ENCODE data around the gene ESRRB. TPM values are rescaled to one million over a fixed set of nuclear protein-coding genes. Genes with fewer than 3 reads are reported as not detected.

Gene ESRRB
- total RNA-seq, 2 experiments from 2014 or later = 0.47 TPM; not detected in 1

GRCh38 chr14:76547831-76548230, 171.9 kb downstream of the ESRRB start:
- CTCF ChIA-PET (ENCODE audit: unreplicated experiment) = no interaction called here
- no TSS peak for BruUV-seq (replicated peaks)
- intact Hi-C loops (cut with micrococcal nuclease; ENCODE audit: unreplicated experiment) = no loop called here

DNA sequence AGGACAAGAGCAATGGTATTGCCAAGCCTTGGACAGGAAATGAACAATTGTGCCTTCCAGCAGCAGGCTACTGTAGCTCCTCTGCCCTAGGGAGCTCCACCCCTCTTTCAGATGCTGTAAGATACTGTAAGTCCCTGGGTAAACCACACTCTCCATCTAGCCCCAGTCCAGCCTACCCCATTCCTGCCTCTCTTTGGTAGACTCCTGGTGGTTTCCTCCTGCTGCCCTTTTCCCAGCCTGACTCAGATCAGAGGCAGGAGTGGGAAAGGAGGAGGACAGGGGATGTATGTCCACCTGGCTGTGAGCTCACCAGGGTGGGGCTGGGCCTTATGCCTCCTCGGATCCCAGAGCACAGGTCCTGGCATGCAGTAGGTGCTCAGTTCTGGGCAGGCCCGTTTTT, 174.6 kb downstream of the ESRRB start:
- POLR2A ChIA-PET = no interaction called here

More at GRCh38 chr14:76547831-76548230, 171.9 kb downstream of the ESRRB start:
- H3K4me2 ChIP-seq (ENCODE audit: low read length) = no peak overlapping the region
- no peaks in the 10 kb centered on the region for H3K9me3 ChIP-seq (ENCODE audit: low read length)
- H2AFZ ChIP-seq (ENCODE audit: low read length) = no peak overlapping the region
- H3K27ac ChIP-seq (ENCODE audit: low read depth, low read length, poor library complexity, severe bottlenecking) = no peak overlapping the region
- no peak for DNase-seq (ENCODE audit: low spot score)
- H3K36me3 ChIP-seq (ENCODE audit: insufficient read depth, low read length) = no peaks in the 10 kb centered on the region
- H3K9me2 ChIP-seq (ENCODE audit: insufficient read depth, low read length) = no peaks in the 10 kb centered on the region
- no peak for TF ChIP-seq EZH2phosphoT487 (IDR thresholded peaks at IDR 0.05; ENCODE audit: borderline replicate concordance, low read depth, low read length)
- TF ChIP-seq, protein P1, sequence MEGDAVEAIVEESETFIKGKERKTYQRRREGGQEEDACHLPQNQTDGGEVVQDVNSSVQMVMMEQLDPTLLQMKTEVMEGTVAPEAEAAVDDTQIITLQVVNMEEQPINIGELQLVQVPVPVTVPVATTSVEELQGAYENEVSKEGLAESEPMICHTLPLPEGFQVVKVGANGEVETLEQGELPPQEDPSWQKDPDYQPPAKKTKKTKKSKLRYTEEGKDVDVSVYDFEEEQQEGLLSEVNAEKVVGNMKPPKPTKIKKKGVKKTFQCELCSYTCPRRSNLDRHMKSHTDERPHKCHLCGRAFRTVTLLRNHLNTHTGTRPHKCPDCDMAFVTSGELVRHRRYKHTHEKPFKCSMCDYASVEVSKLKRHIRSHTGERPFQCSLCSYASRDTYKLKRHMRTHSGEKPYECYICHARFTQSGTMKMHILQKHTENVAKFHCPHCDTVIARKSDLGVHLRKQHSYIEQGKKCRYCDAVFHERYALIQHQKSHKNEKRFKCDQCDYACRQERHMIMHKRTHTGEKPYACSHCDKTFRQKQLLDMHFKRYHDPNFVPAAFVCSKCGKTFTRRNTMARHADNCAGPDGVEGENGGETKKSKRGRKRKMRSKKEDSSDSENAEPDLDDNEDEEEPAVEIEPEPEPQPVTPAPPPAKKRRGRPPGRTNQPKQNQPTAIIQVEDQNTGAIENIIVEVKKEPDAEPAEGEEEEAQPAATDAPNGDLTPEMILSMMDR (conservative IDR thresholded peaks at IDR 0.05; ENCODE audit: low read length) = no peak
- POLR2A ChIA-PET = no interaction called here
- H3K79me2 ChIP-seq (ENCODE audit: insufficient read depth, low read depth, low read length) = no peaks in the 10 kb centered on the region
- H3K4me3 ChIP-seq (ENCODE audit: low read depth, low read length, poor library complexity, severe bottlenecking) = no peak overlapping the region
- H3K4me1 ChIP-seq (ENCODE audit: insufficient read depth, low read length, poor library complexity, severe bottlenecking) = no peaks in the 10 kb centered on the region
- no peaks in the 10 kb centered on the region for H4K20me1 ChIP-seq (ENCODE audit: insufficient read depth, low read length)

DNA sequence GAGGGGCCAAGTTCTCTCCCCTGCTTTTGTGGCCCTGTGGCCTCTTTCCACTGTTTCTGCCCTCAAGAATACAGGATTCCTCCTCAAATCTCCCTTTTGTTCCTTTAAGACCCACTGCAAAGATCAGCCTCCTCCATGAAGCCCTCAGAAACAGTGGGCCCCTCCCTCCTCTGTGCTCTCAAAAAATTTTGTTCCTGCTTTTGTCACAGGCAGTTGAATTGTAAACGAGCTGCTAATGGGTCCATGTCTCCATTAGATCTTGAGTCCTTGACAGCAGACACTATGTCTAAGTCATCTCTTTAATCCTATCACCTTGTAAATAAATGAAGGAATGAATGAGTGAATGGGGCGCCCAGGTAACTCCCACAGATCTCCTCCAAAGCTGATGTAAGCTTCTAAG, 175.2 kb downstream of the ESRRB start:
- Histone ChIP-seq H3K4me3 (ENCODE audit: low read depth, low read length, poor library complexity, severe bottlenecking) (no peak overlapping the region), H2AFZ (ENCODE audit: low read length) (no peak overlapping the region), H4K20me1 (ENCODE audit: insufficient read depth, low read length) (no peaks in the 10 kb centered on the region), H3K36me3 (ENCODE audit: insufficient read depth, low read length) (no peaks in the 10 kb centered on the region), H3K9me2 (ENCODE audit: insufficient read depth, low read length) (no peaks in the 10 kb centered on the region), H3K79me2 (ENCODE audit: insufficient read depth, low read depth, low read length) (no peaks in the 10 kb centered on the region), H3K9me3 (ENCODE audit: low read length) (no peaks in the 10 kb centered on the region), H3K4me2 (ENCODE audit: low read length) (no peak overlapping the region), H3K27ac (ENCODE audit: low read depth, low read length, poor library complexity, severe bottlenecking) (no peak overlapping the region), H3K4me1 (ENCODE audit: insufficient read depth, low read length, poor library complexity, severe bottlenecking) (no peaks in the 10 kb centered on the region)
- no TSS peak for BruUV-seq (replicated peaks)
- no peak for DNase-seq (ENCODE audit: low spot score)
- intact Hi-C loops (cut with micrococcal nuclease; ENCODE audit: unreplicated experiment) = no loop called here
- TF ChIP-seq, protein P1 (conservative IDR thresholded peaks at IDR 0.05; ENCODE audit: low read length) = no peak
- no peak for TF ChIP-seq EZH2phosphoT487 (IDR thresholded peaks at IDR 0.05; ENCODE audit: borderline replicate concordance, low read depth, low read length)
- ChIA-PET POLR2A (no interaction called here), CTCF (ENCODE audit: unreplicated experiment) (no interaction called here)

More for the DNA sequence above, 174.6 kb downstream of the ESRRB start:
- no peaks in the 10 kb centered on the region for H3K9me3 ChIP-seq (ENCODE audit: low read length)
- no peaks in the 10 kb centered on the region for H3K9me2 ChIP-seq (ENCODE audit: insufficient read depth, low read length)
- H3K4me1 ChIP-seq (ENCODE audit: insufficient read depth, low read length, poor library complexity, severe bottlenecking) = no peaks in the 10 kb centered on the region
- no peak overlapping the region for H3K4me3 ChIP-seq (ENCODE audit: low read depth, low read length, poor library complexity, severe bottlenecking)
- intact Hi-C loops (cut with micrococcal nuclease; ENCODE audit: unreplicated experiment) = no loop called here
- no peak overlapping the region for H3K27ac ChIP-seq (ENCODE audit: low read depth, low read length, poor library complexity, severe bottlenecking)
- H2AFZ ChIP-seq (ENCODE audit: low read length) = no peak overlapping the region
- no peaks in the 10 kb centered on the region for H3K79me2 ChIP-seq (ENCODE audit: insufficient read depth, low read depth, low read length)
- CTCF ChIA-PET (ENCODE audit: unreplicated experiment) = no interaction called here
- TF ChIP-seq, protein P1 (conservative IDR thresholded peaks at IDR 0.05; ENCODE audit: low read length) = no peak
- TF ChIP-seq EZH2phosphoT487 (IDR thresholded peaks at IDR 0.05; ENCODE audit: borderline replicate concordance, low read depth, low read length) = no peak
- no peaks in the 10 kb centered on the region for H4K20me1 ChIP-seq (ENCODE audit: insufficient read depth, low read length)
- H3K4me2 ChIP-seq (ENCODE audit: low read length) = no peak overlapping the region
- no TSS peak for BruUV-seq (replicated peaks)
- no peak for DNase-seq (ENCODE audit: low spot score)
- H3K36me3 ChIP-seq (ENCODE audit: insufficient read depth, low read length) = no peaks in the 10 kb centered on the region

Other genes with a start within 250 kb of the ESRRB start
- gene GPATCH2L, start 224.2 kb upstream of the ESRRB start, total RNA-seq (2014; rRNA removed; shearing (Covaris generic)) = 41.9 and 70.4 TPM in 2 replicates
- gene GPATCH2L, start 224.2 kb upstream of the ESRRB start, total RNA-seq (2022) = 59.0 and 67.2 TPM in 2 replicates